Measurements from ENCODE around the gene PHF2.

Gene PHF2

GRCh38 chr9:93603011-93603410 is 26.6 kb downstream of the PHF2 start:
- no peak for DNase-seq

GRCh38 chr9:93603906-93604326 is 27.5 kb downstream of the PHF2 start:
- no peak for DNase-seq

DNA sequence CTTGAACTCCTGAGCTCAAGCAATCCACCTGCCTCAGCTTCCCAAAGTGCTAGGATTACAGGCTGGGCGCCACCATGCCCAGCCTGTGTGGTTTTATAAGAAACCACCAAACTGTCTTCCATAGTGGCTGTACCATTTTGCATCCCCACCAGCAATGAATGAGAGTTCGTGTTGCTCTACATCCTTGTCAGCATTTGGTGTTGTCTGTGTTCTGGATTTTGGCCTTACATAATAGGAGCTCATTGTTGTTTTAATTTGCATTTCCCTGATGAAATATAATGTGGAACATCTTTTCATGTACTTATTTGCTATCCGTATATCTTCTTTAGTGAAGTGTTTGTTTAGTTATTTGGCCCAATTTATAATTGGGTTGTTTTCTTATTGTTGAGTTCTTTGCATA is 29.8 kb downstream of the PHF2 start:
- DNase-seq, result no peak

DNA sequence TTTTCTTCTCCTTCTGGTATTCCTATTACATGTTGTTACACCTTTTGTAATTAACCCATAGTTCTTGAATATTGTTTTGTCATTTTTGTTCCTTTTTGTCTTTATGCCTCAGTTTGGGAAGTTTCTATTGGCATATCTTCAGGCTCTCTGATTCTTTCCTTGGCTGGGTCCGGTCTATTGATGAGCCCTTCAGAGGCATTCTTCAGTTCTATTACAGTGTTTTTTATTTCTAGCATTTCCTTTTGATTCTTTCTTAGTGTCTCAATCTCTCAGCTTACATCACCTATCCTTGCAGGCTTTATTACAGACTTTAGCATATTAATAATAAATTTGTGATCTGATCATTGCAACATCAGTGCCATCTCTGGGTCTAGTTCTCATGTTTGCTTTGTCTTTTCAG is 33.8 kb downstream of the PHF2 start:
- DNase-seq, result no peak

- no peak for DNase-seq
Measured at GRCh38 chr9:93612052-93612795, 35.8 kb downstream of the PHF2 start.

- peak; percentile 9 for DNase-seq
Measured at GRCh38 chr9:93612796-93613154, 36.4 kb downstream of the PHF2 start.

GRCh38 chr9:93613174-93613573 is 36.8 kb downstream of the PHF2 start:
- no peak for DNase-seq

GRCh38 chr9:93613791-93614190 is 37.4 kb downstream of the PHF2 start:
- DNase-seq, result no peak

- DNase-seq, result no peak
Measured at GRCh38 chr9:93614830-93615468, 38.6 kb downstream of the PHF2 start.

- no peak for DNase-seq
Measured at GRCh38 chr9:93616044-93616443, 39.7 kb downstream of the PHF2 start.

DNA sequence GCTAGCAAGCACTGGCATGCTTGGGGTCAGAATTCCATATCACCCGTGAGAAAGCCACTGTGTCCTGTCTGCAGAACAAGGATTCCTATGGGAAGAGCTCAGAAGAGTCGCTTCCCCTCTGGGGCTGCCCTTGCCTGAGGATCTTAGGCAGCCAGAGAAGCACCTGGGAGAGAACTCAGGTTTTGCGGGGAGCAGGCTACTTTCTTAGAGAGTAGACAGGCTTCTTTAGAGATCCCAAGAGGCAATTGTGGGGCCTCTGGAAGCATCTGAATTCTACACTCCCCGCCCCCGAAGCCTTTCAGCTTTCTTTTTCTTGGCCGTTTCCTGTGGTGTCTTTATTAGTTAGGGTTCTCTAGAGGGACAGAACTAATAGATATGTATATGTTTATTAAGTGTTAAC is 40.9 kb downstream of the PHF2 start:
- DNase-seq, result no peak

DNA sequence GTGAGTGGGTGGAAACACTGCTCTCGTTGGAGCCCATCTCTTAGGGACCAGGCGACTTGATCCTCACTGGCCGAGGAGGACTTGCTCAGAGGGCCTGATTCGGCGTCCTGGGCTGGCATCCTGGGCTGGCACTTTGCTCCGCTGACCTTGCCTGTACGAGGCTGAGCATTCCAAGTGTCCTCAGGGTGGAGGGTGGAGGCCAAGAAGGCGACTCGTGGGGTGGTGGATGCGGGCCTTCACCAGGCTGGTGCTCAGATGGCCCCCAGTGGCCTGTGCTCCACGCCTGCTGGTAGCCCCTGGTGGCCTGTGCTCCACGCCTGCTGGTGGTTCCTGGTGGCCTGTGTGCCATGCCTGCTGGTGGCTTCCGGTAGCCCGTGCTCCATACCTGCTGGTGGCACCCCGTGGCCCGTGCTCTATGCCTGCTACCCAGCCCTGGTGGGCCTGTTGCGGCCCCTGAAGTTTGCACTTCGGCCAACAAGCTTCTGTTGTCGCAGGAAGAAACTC is 42.9 kb downstream of the PHF2 start:
- no peak for DNase-seq

DNA sequence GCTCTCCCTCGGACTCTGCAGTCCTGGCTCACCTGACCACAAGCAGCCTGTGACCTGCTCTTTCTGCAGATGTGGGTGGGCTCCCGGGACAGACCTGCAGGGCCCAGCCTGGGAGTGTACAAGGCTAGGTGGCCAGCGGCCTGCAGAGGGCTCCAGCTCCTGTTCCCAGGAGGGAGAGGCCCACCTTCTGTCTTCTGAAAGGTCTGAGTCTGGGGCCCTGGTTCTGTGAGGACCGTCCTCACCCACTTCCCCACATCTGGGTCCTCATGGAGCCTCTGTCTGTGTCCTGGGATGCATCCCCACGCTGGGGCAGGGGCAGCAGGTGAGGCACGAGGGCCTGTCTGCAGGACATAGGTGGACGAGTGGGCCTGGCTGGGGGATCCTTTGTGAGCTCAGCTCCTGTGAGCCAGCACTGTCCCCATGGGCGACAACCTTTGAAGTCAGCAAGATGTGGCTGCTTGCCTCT is 43.7 kb downstream of the PHF2 start:
- no peak for DNase-seq

GRCh38 chr9:93620881-93621820 is 44.8 kb downstream of the PHF2 start:
- DNase-seq, result no peak

DNA sequence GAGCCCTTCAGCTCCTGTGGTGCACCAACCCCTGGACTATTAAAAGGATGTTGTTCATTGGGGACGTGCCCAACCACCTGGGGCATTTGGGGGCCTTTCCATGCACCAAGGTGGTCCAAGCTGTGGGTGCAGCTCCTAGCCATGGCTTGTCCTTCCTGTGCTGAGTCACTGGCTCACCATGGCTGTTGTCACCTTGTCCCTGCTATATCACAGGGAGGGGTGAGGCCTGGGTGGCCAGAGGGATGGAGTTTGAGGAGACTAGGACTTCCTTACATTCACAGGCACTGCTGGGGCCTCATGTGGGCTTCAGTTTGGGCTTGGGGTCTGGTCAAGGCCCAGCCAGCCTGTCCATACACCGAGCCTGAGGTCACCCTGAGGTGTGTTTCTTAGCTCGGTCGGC is 45.5 kb downstream of the PHF2 start:
- no peak for DNase-seq

DNA sequence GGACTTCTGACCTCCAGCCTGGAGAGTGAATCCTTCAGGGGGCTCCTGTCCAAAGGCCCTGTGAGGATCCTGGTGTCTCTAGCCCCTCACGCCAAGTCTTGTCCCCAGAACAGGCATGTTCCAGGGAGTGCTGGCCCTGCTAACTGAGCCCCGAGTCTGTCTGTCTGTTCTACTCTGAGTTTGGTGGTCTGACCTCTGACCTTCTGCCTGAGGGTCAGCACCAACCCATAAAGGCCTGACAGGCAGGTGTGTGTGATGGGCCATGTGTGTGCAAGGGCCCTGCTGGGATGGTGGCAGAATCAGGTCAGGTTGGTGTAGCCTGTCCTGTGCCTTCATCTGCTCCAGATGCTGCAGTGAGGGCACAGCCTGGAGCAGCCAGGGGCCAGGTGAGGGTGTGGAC is 46.3 kb downstream of the PHF2 start:
- no peak for DNase-seq

- no peak for DNase-seq
Measured at GRCh38 chr9:93623753-93624152, 47.4 kb downstream of the PHF2 start.

GRCh38 chr9:93624431-93624834 is 48.0 kb downstream of the PHF2 start:
- DNase-seq, result no peak

- DNase-seq, result no peak
Measured at GRCh38 chr9:93624977-93625376, 48.6 kb downstream of the PHF2 start.

GRCh38 chr9:93629920-93630319 is 53.5 kb downstream of the PHF2 start:
- no peak for DNase-seq

DNA sequence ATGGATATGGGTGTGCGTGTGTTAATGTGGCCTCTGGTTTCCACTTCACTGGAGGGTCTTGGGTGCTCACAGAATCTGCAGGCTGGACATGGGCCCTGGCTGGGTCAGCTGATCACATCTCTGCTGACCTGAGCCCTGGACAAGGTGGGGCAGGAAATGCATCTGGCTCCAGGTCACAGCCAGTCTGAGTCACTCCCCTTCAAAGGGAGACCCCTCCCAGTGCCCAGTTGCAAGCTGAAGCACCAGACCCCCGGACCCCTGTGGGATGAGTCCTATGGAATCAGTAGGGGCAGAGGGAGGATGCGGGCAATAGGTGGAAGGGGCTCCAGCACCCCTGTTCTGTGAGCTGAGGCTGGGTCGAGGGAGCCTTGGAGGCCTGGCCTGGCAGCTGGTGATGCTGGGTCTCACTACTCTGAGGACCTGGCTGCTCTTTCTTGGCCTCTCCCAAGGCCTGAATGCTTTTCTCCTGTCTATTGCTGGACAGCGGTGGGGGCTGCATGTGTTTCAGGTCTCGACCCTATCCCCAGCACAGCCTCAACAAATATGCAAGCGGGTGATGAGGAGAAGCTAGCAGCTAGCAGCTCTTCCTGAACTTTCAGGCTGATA is 54.5 kb downstream of the PHF2 start:
- no peak for DNase-seq

DNA sequence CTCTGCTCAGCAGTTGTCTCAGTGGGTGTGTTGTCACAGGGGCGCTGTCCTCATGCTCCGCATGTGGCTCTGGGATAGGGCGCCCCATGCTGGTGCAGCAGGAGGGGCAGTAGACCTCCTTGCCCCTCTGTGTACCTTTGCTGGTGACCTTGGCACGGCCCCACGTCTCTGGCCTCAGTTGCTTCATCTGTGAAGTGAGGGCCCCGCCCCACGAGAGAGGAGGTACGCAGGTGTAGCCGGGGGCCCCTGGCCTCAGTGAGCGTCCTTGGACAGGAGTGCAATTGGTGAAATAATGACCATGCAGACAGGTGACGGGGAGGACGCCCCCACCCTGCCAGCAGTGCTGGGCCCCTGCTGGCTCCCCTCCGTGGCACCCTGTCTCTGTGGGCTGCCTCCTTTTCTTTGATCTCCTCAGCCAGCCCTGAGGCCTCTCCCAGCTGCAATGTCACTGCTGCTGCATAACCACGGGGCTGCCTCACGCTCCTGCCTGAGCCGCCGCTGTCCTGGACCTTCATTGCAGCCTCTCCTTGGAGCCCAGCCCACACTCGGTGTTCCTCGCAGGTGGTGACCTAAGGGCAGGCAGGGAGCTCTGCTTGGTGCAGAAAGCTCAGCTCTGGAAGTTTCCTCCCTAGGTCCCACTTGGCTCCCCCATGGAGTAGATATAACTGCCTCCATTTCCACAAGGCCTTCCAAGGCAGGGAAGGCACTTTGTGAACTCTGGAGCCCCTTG is 57.3 kb downstream of the PHF2 start:
- no peak for DNase-seq
